ENCODE data around the gene ARHGAP44. TPM values are rescaled to one million over a fixed set of nuclear protein-coding genes. Genes with fewer than 3 reads are reported as not detected.

Gene ARHGAP44
- total and polyA plus RNA-seq, 2 of the 13 experiments (the other 11 are each of a cell fraction or from before 2014, with no cell fraction given) = 0.79 to 3.1 TPM

GRCh38 chr17:12963505-12963904, 174.2 kb downstream of the ARHGAP44 start:
- ChIA-PET CTCF (ENCODE audit: low intra/inter-chr PET ratio, low total read pairs) (no interaction called here), POLR2A (no interaction called here)
- Histone ChIP-seq H3K27me3 (ENCODE audit: control insufficient read depth in 1 of 2, insufficient read depth in 2 of 2, low read length in 2 of 2) (no peaks in the 10 kb centered on the region), H3K36me3 (replicated peaks in 1 of 2; ENCODE audit: control insufficient read depth in 1 of 2, insufficient read depth in 2 of 2, low read length in 2 of 2) (no peaks in the 10 kb centered on the region), H3K4me2 (ENCODE audit: low read depth, low read length) (no peak overlapping the region), H3K4me1 (ENCODE audit: insufficient read depth, low read length) (no peaks in the 10 kb centered on the region), H3K9me3 (ENCODE audit: low read length) (no peaks in the 10 kb centered on the region), H4K20me1 (ENCODE audit: insufficient read depth, low read length) (no peaks in the 10 kb centered on the region), H3K27ac (ENCODE audit: extremely low read length, insufficient read depth, low read length) (no peak overlapping the region), H3K4me3 (replicated peaks in 1 of 3; ENCODE audit: insufficient read depth in 1 of 3, low read depth in 2 of 3, low read length in 3 of 3) (no peak overlapping the region), H3K9ac (ENCODE audit: insufficient read depth, low read depth, low read length) (no peak overlapping the region), H3K79me2 (ENCODE audit: insufficient read depth, low read length) (no peaks in the 10 kb centered on the region), H2AFZ (ENCODE audit: low read length) (no peak overlapping the region)
- ATAC-seq = no peak
- TF ChIP-seq HNRNPK (IDR thresholded peaks at IDR 0.05; ENCODE audit: low read depth, low read length, poor library complexity, severe bottlenecking) (no peak), ZNF691 (CRISPR knock-in tag; IDR thresholded peaks at IDR 0.05; ENCODE audit: borderline replicate concordance, low read depth) (no peak)
- no peak for FAIRE-seq
- no TSS peak for BruUV-seq (replicated peaks)
- no peak for DNase-seq (ENCODE audit: low spot score)
- intact Hi-C loops (cut with micrococcal nuclease; ENCODE audit: unreplicated experiment) (no loop called here), in situ Hi-C loops (cut with HindIII; ENCODE audit: extremely low pct_ligation_motif_present, low pct_unique_long_range_greater_than_20kb) (no loop called here)
- 94% methylated on average over 3 of the region's 7 CpGs for WGBS (ENCODE audit: low lambda C conversion rate)

GRCh38 chr17:12964162-12964561, 174.9 kb downstream of the ARHGAP44 start:
- no peak overlapping the region for H3K27ac ChIP-seq (ENCODE audit: extremely low read length, insufficient read depth, low read length)
- in situ Hi-C loops (cut with HindIII; ENCODE audit: extremely low pct_ligation_motif_present, low pct_unique_long_range_greater_than_20kb) = no loop called here
- CTCF ChIA-PET (ENCODE audit: low intra/inter-chr PET ratio, low total read pairs) = no interaction called here
- 60% methylated on average over 5 of the region's 5 CpGs for WGBS (ENCODE audit: low lambda C conversion rate)
- intact Hi-C loops (cut with micrococcal nuclease; ENCODE audit: unreplicated experiment) = no loop called here
- H3K4me1 ChIP-seq (ENCODE audit: insufficient read depth, low read length) = no peaks in the 10 kb centered on the region
- no peaks in the 10 kb centered on the region for H3K9me3 ChIP-seq (ENCODE audit: low read length)
- no peaks in the 10 kb centered on the region for H4K20me1 ChIP-seq (ENCODE audit: insufficient read depth, low read length)
- H2AFZ ChIP-seq (ENCODE audit: low read length) = no peak overlapping the region
- no TSS peak for BruUV-seq (replicated peaks)
- H3K4me3 ChIP-seq (replicated peaks in 1 of 3; ENCODE audit: insufficient read depth in 1 of 3, low read depth in 2 of 3, low read length in 3 of 3) = no peak overlapping the region
- DNase-seq (ENCODE audit: low spot score) = no peak
- H3K4me2 ChIP-seq (ENCODE audit: low read depth, low read length) = no peak overlapping the region
- POLR2A ChIA-PET = no interaction called here
- H3K27me3 ChIP-seq (ENCODE audit: control insufficient read depth in 1 of 2, insufficient read depth in 2 of 2, low read length in 2 of 2) = no peaks in the 10 kb centered on the region
- ATAC-seq = no peak
- H3K79me2 ChIP-seq (ENCODE audit: insufficient read depth, low read length) = no peaks in the 10 kb centered on the region
- H3K36me3 ChIP-seq (replicated peaks in 1 of 2; ENCODE audit: control insufficient read depth in 1 of 2, insufficient read depth in 2 of 2, low read length in 2 of 2) = no peaks in the 10 kb centered on the region
- no peak for FAIRE-seq
- no peak overlapping the region for H3K9ac ChIP-seq (ENCODE audit: insufficient read depth, low read depth, low read length)
- TF ChIP-seq U2AF2 (IDR thresholded peaks at IDR 0.05; ENCODE audit: low read depth, low read length) = no peak
- TF ChIP-seq ELF3 (CRISPR knock-in tag; IDR thresholded peaks at IDR 0.05) = no peak
- TF ChIP-seq GPN1 (CRISPR knock-in tag; IDR thresholded peaks at IDR 0.05; ENCODE audit: borderline replicate concordance) = no peak
- TF ChIP-seq ZMYM2 (CRISPR knock-in tag; IDR thresholded peaks at IDR 0.05) = no peak
- TF ChIP-seq CCDC6 (CRISPR knock-in tag; IDR thresholded peaks at IDR 0.05) = no peak
- TF ChIP-seq POGZ (CRISPR knock-in tag; IDR thresholded peaks at IDR 0.05) = no peak
- TF ChIP-seq SYNCRIP (IDR thresholded peaks at IDR 0.05; ENCODE audit: insufficient read depth, low read depth, low read length) = no peak
- no peak for TF ChIP-seq RELA (CRISPR knock-in tag; IDR thresholded peaks at IDR 0.05)
- no peak for TF ChIP-seq RERE (CRISPR knock-in tag; IDR thresholded peaks at IDR 0.05; ENCODE audit: low read depth)
- no peak for TF ChIP-seq NFKB2 (CRISPR knock-in tag; IDR thresholded peaks at IDR 0.05; ENCODE audit: borderline replicate concordance)
- TF ChIP-seq SRSF4 (IDR thresholded peaks at IDR 0.05; ENCODE audit: low read depth, low read length, poor library complexity, severe bottlenecking) = no peak

All from HepG2 (cell line).